ENCODE results near the gene COBL.
A peak's percentile ranks its signal among the peaks of the same experiment; 100 is the strongest.

Gene COBL

GRCh38 chr7:51317582-51317910, 937 bp upstream of the COBL start:
- Histone ChIP-seq H3K27ac (no peak overlapping the region), H3K27me3 (peaks cover 84% of the 10 kb centered on the region), H3K4me3 (ENCODE audit: low read depth in 1 of 2, low read length in 1 of 2) (no peak overlapping the region), H3K36me3 (no peaks in the 10 kb centered on the region), H3K9me3 (no peaks in the 10 kb centered on the region), H3K4me1 (ENCODE audit: control insufficient read depth in 1 of 2, insufficient read depth in 1 of 2, low read depth in 1 of 2, low read length in 1 of 2) (peaks cover 14 to 18% of the 10 kb centered on the region in 2 experiments)
- TF ChIP-seq CTCF (IDR thresholded peaks at IDR 0.05) = no peak

- H3K4me3 ChIP-seq (ENCODE audit: low read depth in 1 of 2, low read length in 1 of 2) = peak overlapping the region; percentile 17 to 50
- H3K4me1 ChIP-seq (ENCODE audit: control insufficient read depth in 1 of 2, insufficient read depth in 1 of 2, low read depth in 1 of 2, low read length in 1 of 2) = peaks cover 14 to 18% of the 10 kb centered on the region in 2 experiments
- H3K27me3 ChIP-seq = peaks cover 95% of the 10 kb centered on the region
- H3K36me3 ChIP-seq = no peaks in the 10 kb centered on the region
- no peak overlapping the region for H3K27ac ChIP-seq
- H3K9me3 ChIP-seq = no peaks in the 10 kb centered on the region
- TF ChIP-seq CTCF (IDR thresholded peaks at IDR 0.05) = no peak
These were observed 345 bp downstream of the COBL start for GRCh38 chr7:51316262-51316665.

GRCh38 chr7:51315393-51316261, 982 bp downstream of the COBL start:
- Histone ChIP-seq H3K27ac (no peak overlapping the region), H3K4me1 (ENCODE audit: control insufficient read depth in 1 of 2, insufficient read depth in 1 of 2, low read depth in 1 of 2, low read length in 1 of 2) (peaks cover 14 to 18% of the 10 kb centered on the region in 2 experiments), H3K36me3 (no peaks in the 10 kb centered on the region), H3K4me3 (ENCODE audit: low read depth in 1 of 2, low read length in 1 of 2) (peak overlapping the region; percentile 17 to 50), H3K9me3 (no peaks in the 10 kb centered on the region), H3K27me3 (peaks cover 99% of the 10 kb centered on the region)
- TF ChIP-seq CTCF (IDR thresholded peaks at IDR 0.05) = no peak

- Histone ChIP-seq H3K4me1 (ENCODE audit: control insufficient read depth in 1 of 2, insufficient read depth in 1 of 2, low read depth in 1 of 2, low read length in 1 of 2) (peaks cover 14 to 18% of the 10 kb centered on the region in 2 experiments), H3K36me3 (no peaks in the 10 kb centered on the region), H3K27me3 (peaks cover 99% of the 10 kb centered on the region), H3K4me3 (ENCODE audit: low read depth in 1 of 2, low read length in 1 of 2) (no peak overlapping the region), H3K9me3 (no peaks in the 10 kb centered on the region), H3K27ac (no peak overlapping the region)
- TF ChIP-seq CTCF (IDR thresholded peaks at IDR 0.05) = no peak
These were observed 1.9 kb downstream of the COBL start for GRCh38 chr7:51314726-51315125.

- H3K9me3 ChIP-seq = no peaks in the 10 kb centered on the region
- H3K27me3 ChIP-seq = peaks cover 97% of the 10 kb centered on the region
- peaks cover 14 to 18% of the 10 kb centered on the region in 2 experiments for H3K4me1 ChIP-seq (ENCODE audit: control insufficient read depth in 1 of 2, insufficient read depth in 1 of 2, low read depth in 1 of 2, low read length in 1 of 2)
- H3K36me3 ChIP-seq = no peaks in the 10 kb centered on the region
- no peak overlapping the region for H3K4me3 ChIP-seq (ENCODE audit: low read depth in 1 of 2, low read length in 1 of 2)
- TF ChIP-seq CTCF (IDR thresholded peaks at IDR 0.05) = no peak
- H3K27ac ChIP-seq = no peak overlapping the region
These were observed 2.7 kb downstream of the COBL start for GRCh38 chr7:51313738-51314425.
